EH (cell line): ENCODE measurements around the gene RNF180.

ENCODE experiments used
- DNase-seq: peaks from one replicate; pipeline ENCODE4 v3.0.0-alpha.2; 2015; ENCODE audit warnings: low read depth

The RNF180 gene

GRCh38 chr5:64165500-64166200 is at the start of gene RNF180:
Gene RNF180 (plus strand): TSS chr5:64165843. CDS start chr5:64200808, 34,965 bp downstream.
- DNase-seq = peak; percentile 69

GRCh38 chr5:64125521-64125920 is 40.1 kb upstream of the RNF180 start:
- peak; percentile 36 for DNase-seq

DNA sequence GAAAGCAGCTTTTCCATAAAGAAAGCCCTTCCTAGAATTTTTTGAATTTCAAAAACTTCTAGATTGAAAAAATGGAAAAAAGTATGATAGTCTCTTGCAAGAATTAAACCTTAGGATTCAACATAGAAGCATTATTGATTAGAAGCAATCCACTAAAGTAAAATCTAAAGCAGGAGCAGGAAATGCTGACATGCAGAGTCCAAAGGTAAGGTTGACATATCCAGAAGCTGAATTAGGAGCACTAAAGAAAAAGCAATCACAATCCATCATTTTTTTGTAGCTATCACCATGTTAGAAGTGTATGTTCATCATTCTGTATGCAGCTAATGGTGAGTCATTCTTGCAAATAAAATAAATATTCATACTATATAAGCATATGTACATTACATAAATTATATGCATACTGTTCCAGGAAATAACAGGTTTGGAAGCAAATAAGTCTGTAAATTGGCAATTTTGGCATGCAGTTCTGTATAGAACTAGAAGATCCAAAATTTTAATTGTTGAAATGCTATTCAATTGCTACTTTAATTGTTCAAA is 39.4 kb upstream of the RNF180 start:
- DNase-seq = no peak

DNA sequence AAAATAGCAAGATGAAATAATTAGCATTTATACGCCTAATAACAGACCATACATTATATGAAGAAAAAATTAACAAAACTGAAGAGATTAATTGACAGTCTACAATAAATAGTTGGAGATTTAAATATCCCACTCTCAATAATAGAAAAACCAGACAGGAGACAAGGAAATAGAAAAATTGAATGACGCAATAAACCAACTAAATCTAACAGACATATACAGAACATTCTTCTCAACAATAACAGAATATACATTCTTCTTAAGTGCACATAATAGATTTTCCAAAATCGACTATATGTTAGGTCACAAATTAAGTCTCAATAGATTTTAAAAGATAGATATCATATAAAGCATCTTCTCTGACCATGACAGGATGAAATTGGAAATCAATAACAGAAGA is 25.6 kb upstream of the RNF180 start:
- no peak for DNase-seq

- peak; percentile 70 for DNase-seq
Measured at GRCh38 chr5:64144425-64145215, 21.0 kb upstream of the RNF180 start.

GRCh38 chr5:64145216-64145895 is 20.3 kb upstream of the RNF180 start:
- peak; percentile 16 for DNase-seq

DNA sequence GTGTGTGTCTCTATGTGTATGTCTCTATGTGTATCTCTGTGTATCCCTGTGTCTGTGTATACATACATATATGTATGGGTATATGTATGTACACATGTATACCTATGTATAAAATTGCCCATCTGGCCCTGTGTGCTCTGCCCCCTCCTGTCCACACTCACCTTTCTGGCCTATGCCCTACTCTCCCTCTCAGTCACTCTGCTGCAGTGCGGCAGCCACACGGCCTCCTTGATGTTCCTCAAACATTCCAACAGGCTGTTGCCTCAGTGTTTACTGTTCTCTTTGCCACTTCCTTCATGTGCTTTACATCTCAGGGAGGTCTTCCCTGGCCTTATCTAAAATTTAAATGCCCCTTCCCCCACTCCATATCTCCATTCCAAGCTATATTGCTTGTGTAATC is 18.3 kb upstream of the RNF180 start:
- DNase-seq = no peak

DNA sequence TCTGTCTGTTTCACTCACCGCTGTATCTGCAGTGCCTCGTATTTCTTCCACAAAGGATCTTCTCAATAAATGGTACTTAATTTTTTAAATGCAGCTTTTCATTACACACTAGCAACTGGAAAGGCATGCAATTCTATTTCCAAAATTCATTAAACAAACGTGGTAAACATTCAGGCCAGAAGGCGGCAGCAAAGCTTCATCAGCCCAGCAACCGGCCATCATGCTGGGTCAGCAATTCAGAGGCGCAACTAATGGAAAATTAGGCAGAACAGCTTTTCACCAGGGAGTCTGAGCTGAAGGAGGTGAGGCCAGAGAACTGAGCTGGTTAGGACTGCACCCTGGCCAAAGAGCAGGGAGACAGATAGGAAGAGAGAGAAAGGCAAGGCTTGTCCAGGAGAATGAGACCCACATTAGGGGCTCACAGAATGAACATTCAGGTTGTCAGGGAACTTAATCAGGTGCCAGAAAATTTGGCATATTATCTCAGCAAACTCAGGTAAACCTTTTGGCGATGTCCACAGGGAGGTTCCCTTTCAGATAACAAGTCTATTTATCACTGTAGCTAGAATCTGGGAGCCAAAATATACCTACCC is 17.7 kb upstream of the RNF180 start:
- DNase-seq = peak; percentile 59

DNA sequence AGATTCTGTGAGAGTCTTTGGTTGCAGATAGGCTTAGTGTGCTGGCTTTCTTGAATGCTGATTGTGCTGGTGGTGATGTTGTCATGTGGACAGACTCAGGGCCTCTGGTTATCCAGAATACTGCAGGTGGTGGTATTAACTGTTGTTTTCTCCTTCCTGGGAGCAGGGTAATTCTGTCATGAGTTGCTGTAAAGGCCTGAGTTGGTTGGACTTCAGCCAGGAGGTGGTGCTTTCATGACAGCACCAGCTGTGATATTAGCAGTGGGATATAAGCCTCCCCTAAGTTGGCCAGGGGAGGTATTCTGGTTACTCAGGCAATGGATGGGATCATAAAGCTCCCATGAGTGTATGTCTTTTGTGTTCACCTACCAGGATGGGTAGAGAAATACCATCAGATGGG is 16.4 kb upstream of the RNF180 start:
- DNase-seq = peak; percentile 9

- no peak for DNase-seq
Measured at GRCh38 chr5:64149857-64150521, 15.7 kb upstream of the RNF180 start.

- DNase-seq = no peak
Measured at GRCh38 chr5:64156261-64156660, 9.4 kb upstream of the RNF180 start.

DNA sequence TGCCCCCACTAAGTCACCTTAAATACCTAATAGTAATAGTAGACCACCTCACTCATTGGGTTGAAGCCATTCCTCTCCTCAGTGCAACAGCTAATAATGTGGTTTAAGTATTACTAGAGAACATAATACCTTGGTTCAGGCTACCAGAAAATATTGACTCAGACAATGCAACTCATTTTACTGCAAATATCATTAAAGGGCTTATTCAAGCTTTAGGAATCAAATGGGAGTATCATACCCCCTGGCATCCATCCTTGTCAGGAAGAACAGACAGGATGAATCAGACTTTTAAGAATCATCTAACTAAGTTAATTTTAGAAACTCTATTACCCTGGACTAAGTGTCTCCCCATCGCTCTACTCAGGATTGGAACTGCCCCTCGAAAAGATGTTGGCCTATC is 6.8 kb upstream of the RNF180 start:
- DNase-seq = peak; percentile 75

DNA sequence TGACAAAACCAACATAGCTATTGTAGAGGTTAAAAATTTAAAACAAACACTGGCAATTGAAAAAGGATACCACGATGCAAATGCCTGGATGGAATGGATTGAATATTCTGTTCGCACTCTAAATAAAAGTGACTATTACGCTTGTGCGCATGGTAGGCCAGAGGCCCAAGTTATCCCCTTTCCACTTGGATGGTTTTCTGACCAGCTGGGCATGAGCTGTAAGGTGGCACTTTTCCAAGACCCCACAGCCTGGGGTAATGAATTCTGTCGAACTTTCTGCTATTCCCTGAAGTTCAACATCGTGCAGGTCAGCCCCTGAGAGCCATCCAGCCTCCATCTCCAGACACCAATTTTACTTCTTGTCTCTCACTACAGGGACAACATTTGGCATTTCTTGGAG is 5.4 kb upstream of the RNF180 start:
- no peak for DNase-seq

DNA sequence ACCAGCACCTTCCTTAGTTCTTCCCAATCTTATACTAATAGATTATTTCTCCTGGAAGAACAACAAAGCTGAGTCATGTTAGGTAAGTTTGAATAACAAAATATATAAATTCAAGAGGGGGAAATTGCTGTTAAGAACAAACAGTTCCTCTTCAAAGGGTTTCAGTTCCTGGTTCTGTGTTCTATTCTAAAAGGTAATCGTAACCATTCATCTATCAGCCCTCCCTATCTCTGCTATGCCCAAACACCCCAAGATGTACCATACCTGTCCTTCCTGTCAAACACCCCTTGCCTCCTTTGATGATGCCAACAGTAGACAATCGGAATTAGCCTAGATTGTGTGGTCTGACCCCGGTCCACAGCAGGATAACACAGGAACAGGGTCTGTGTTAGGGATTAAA is 4.2 kb upstream of the RNF180 start:
- DNase-seq = no peak

DNA sequence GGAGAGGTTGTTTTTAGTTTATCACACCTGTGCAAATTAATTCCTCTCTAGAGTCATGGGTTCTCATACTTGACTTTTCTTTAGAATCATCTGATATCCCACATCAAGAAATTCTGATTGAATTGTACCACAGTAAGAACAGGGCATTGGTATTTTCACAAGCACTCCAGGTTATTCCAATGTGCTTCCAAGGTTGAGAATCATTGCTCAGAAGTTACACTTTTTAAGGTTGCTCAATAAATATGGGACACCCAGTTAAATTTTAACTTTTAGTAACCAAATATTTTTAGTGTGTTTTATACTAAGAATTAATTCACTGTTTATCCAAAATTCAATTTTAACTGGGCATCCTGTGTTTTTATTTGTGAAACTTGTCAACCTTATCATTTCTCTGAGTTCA is 2.5 kb upstream of the RNF180 start:
- DNase-seq = no peak

- no peak for DNase-seq
Measured at GRCh38 chr5:64163746-64164145, 1.9 kb upstream of the RNF180 start.

- DNase-seq = peak; percentile 39
Measured at GRCh38 chr5:64164166-64164565, 1.5 kb upstream of the RNF180 start.

DNA sequence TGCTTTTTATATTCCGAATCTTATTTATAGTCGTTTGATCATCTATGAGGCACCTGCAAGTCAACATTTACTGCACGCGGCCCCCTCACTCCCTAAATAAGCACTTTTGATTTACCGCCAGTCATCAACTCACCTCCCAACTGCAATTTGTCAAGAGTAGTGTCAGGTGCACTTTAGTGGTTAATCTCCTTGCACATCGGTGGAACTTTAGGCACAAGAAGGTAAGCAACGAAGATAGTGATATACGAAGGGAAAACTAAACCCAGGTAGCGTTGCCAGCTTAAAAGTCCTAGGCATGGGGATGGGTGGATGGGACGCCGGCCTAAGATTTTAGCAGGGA is 513 bp upstream of the RNF180 start:
- DNase-seq = no peak

DNA sequence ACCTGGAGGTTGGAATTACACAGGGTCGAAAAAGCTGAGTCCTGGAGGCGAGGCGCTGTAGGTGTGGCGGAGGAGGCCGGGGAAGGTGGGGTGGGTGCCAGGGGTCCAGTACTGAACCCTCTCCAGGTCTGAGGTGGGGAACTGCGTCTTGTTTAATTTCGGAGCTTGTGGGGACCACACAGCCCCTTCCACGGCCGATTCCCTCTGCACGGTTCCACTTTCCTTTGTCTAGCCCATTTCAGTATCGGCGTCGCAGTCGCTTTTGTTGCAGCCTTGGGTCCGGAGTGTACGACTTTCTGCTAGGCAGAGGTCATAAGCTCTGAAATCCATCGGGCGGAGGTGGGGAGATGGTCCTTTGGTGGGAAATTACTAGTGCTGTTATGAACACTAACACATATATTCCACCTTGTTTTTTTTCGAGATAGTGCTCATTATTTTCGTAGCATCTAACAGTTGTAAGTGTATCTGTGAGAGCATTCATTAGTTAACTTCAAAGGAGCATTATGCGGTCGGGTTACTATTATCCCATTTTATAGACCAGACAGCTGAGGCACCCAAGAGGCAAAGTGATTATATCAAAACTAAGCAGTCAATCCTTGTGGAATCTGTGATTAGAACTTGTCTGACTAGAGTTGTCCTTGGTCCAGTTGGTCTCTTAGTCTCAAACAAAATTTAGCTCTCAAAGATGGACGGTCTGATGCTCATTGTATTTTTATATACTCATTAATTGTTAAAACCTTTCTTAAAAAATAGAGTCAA is 737 bp downstream of the RNF180 start:
- DNase-seq = peak; percentile 34

DNA sequence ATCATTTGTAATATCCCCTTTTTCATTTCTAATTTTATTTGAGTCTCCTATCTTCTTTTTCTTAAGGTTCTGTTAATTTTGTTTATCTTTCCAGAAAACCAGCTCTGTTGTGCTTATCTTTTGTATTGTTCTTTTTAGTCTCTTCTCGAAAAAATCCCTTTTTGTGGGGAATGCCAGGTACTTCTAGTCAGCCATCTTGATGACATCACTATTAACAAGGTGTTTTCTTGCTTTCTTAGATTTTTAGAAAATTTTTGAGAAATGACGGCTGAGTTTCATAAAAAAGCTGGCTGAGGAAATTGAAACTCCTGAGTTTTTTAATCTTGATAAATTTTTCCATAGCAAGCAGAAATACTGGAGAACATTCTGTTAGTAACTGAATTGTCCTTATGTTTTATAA is 10.7 kb downstream of the RNF180 start:
- no peak for DNase-seq

- peak; percentile 36 for DNase-seq
Measured at GRCh38 chr5:64180661-64181343, 15.2 kb downstream of the RNF180 start.
